Measurements from ENCODE around the gene ZNF883. TPM values are rescaled to one million over a fixed set of nuclear protein-coding genes. Genes with fewer than 3 reads are reported as not detected.

Gene ZNF883
- total and polyA plus RNA-seq, 9 of the 15 experiments (the other 6 are each of a cell fraction or from before 2014, with no cell fraction given): 1.00 to 5.7 (median 3.7) TPM

- no peak for TF ChIP-seq GATAD2A (IDR thresholded peaks at IDR 0.05)
- TF ChIP-seq ZNF764 (CRISPR knock-in tag; IDR thresholded peaks at IDR 0.05; ENCODE audit: low read depth): no peak
- TF ChIP-seq ZNF436 (CRISPR knock-in tag; IDR thresholded peaks at IDR 0.05): no peak
- TF ChIP-seq FOXK1 (CRISPR knock-in tag; IDR thresholded peaks at IDR 0.05; ENCODE audit: borderline replicate concordance): no peak
- TF ChIP-seq FUS (optimal IDR thresholded peaks at IDR 0.05; ENCODE audit: low read depth, low read length): no peak
- no peak for TF ChIP-seq TFE3 (CRISPR knock-in tag; IDR thresholded peaks at IDR 0.05)
- no peak for TF ChIP-seq ZNF518B (CRISPR knock-in tag; IDR thresholded peaks at IDR 0.05)
- TF ChIP-seq ZC3H11A (IDR thresholded peaks at IDR 0.05; ENCODE audit: low read depth, low read length): no peak
- TF ChIP-seq PHTF2 (CRISPR knock-in tag; IDR thresholded peaks at IDR 0.05): no peak
- TF ChIP-seq CTBP1 (IDR thresholded peaks at IDR 0.05; ENCODE audit: borderline replicate concordance): peak; percentile 42; the same call in 1 of the 2 replicates
- TF ChIP-seq ELF1 (tag; IDR thresholded peaks at IDR 0.05): peak; percentile 63; the same call in 1 of the 2 replicates
- TF ChIP-seq, protein P1, sequence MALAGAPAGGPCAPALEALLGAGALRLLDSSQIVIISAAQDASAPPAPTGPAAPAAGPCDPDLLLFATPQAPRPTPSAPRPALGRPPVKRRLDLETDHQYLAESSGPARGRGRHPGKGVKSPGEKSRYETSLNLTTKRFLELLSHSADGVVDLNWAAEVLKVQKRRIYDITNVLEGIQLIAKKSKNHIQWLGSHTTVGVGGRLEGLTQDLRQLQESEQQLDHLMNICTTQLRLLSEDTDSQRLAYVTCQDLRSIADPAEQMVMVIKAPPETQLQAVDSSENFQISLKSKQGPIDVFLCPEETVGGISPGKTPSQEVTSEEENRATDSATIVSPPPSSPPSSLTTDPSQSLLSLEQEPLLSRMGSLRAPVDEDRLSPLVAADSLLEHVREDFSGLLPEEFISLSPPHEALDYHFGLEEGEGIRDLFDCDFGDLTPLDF (CRISPR knock-in tag; IDR thresholded peaks at IDR 0.05): no peak
- peak; percentile 26; the same call in 1 of the 2 replicates for TF ChIP-seq ATF7 (IDR thresholded peaks at IDR 0.05)
- TF ChIP-seq, protein P2, sequence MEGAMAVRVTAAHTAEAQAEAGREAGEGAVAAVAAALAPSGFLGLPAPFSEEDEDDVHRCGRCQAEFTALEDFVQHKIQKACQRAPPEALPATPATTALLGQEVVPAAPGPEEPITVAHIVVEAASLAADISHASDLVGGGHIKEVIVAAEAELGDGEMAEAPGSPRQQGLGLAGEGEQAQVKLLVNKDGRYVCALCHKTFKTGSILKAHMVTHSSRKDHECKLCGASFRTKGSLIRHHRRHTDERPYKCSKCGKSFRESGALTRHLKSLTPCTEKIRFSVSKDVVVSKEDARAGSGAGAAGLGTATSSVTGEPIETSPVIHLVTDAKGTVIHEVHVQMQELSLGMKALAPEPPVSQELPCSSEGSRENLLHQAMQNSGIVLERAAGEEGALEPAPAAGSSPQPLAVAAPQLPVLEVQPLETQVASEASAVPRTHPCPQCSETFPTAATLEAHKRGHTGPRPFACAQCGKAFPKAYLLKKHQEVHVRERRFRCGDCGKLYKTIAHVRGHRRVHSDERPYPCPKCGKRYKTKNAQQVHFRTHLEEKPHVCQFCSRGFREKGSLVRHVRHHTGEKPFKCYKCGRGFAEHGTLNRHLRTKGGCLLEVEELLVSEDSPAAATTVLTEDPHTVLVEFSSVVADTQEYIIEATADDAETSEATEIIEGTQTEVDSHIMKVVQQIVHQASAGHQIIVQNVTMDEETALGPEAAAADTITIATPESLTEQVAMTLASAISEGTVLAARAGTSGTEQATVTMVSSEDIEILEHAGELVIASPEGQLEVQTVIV (CRISPR knock-in tag; IDR thresholded peaks at IDR 0.05; ENCODE audit: borderline replicate concordance): no peak
- TF ChIP-seq ZNF668 (CRISPR knock-in tag; IDR thresholded peaks at IDR 0.05): no peak
- peak; percentile 58; the same call in 1 of the 2 replicates for TF ChIP-seq CREB1 (IDR thresholded peaks at IDR 0.05)
- TF ChIP-seq CREB1 (CRISPR knock-in tag; IDR thresholded peaks at IDR 0.05): no peak
- no peak for TF ChIP-seq ZNF561 (CRISPR knock-in tag; conservative IDR thresholded peaks at IDR 0.05)
- peak; percentile 23; the same call in 1 of the 2 replicates for TF ChIP-seq PHF8 (IDR thresholded peaks at IDR 0.05; ENCODE audit: borderline replicate concordance, low read length)
- TF ChIP-seq FOXJ2 (tag; IDR thresholded peaks at IDR 0.05): no peak
- peak; percentile 71 for TF ChIP-seq ZNF143 (CRISPR knock-in tag; IDR thresholded peaks at IDR 0.05)
- no peak for TF ChIP-seq ZNF3 (CRISPR knock-in tag; IDR thresholded peaks at IDR 0.05)
- no peak for TF ChIP-seq PHB (CRISPR knock-in tag; IDR thresholded peaks at IDR 0.05)
These were observed at the start of gene ZNF883 (continued) for GRCh38 chr9:113011911-113012381.

Data from K562 (cell line).